ENCODE measurements around the gene CDKL5.
"Not testable (repeated sequence)": the region's sequence is repeated elsewhere in the genome, so short reads cannot be mapped to it uniquely, and the experiment has no call there.

The CDKL5 gene

GRCh38 chrX:18578546-18578945 lies 153.1 kb downstream of the CDKL5 start:
- Histone ChIP-seq H3K4ac (ENCODE audit: low read length) (no peak overlapping the region), H3K27ac (replicated peaks; ENCODE audit: low read length) (no peak overlapping the region), H3K14ac (ENCODE audit: low read length) (no peak overlapping the region), H3K4me3 (ENCODE audit: low read length in 2 of 2) (no peak overlapping the region), H3K36me3 (replicated peaks in 1 of 2; ENCODE audit: control insufficient read depth in 2 of 2, insufficient read depth in 2 of 2, low read length in 2 of 2) (no peaks in the 10 kb centered on the region), H3K23ac (ENCODE audit: low read depth, low read length, poor library complexity) (no peak overlapping the region), H4K91ac (ENCODE audit: low read depth, low read length, poor library complexity) (no peak overlapping the region), H2BK12ac (ENCODE audit: low read length) (no peak overlapping the region), H2AK5ac (ENCODE audit: low read depth, low read length) (no peak overlapping the region), H2BK15ac (ENCODE audit: low read length) (no peak overlapping the region), H3K4me2 (ENCODE audit: insufficient read depth, low read length, poor library complexity, severe bottlenecking) (no peak overlapping the region), H2BK120ac (ENCODE audit: low read depth, low read length) (no peak overlapping the region), H2BK5ac (ENCODE audit: low read length) (no peak overlapping the region), H4K8ac (ENCODE audit: low read depth, low read length) (no peak overlapping the region), H3K27me3 (ENCODE audit: control insufficient read depth in 3 of 3, insufficient read depth in 3 of 3, low read depth in 1 of 3, low read length in 3 of 3) (no peaks in the 10 kb centered on the region), H2AFZ (ENCODE audit: low read length) (no peak overlapping the region), H3K18ac (ENCODE audit: low read length) (no peak overlapping the region), H3K79me1 (ENCODE audit: low read depth, low read length) (no peaks in the 10 kb centered on the region), H3K9ac (ENCODE audit: low read depth, low read length, poor library complexity) (no peak overlapping the region), H3K9me3 (replicated peaks in 1 of 2; ENCODE audit: control insufficient read depth in 2 of 2, insufficient read depth in 1 of 2, low read depth in 1 of 2, low read length in 2 of 2) (no peaks in the 10 kb centered on the region), H3K4me1 (ENCODE audit: control insufficient read depth in 2 of 2, insufficient read depth in 1 of 2, low read depth in 1 of 2, low read length in 2 of 2) (no peaks in the 10 kb centered on the region)
- WGBS, 2 donors (ENCODE audit: extremely low coverage in 2 of 2, insufficient read length in 2 of 2, insufficient replicate concordance in 1 of 2), result no CpG with 5 or more reads among the region's 2 CpGs
- DNase-seq (ENCODE audit: low spot score), result no peak

- no peak for DNase-seq (ENCODE audit: low spot score)
- Histone ChIP-seq H3K4me2 (ENCODE audit: insufficient read depth, low read length, poor library complexity, severe bottlenecking) (no peak overlapping the region), H3K9ac (ENCODE audit: low read depth, low read length, poor library complexity) (no peak overlapping the region), H3K4me3 (ENCODE audit: low read length in 2 of 2) (no peak overlapping the region), H4K8ac (ENCODE audit: low read depth, low read length) (no peak overlapping the region), H3K14ac (ENCODE audit: low read length) (no peak overlapping the region), H2BK5ac (ENCODE audit: low read length) (no peak overlapping the region), H3K9me3 (replicated peaks in 1 of 2; ENCODE audit: control insufficient read depth in 2 of 2, insufficient read depth in 1 of 2, low read depth in 1 of 2, low read length in 2 of 2) (no peaks in the 10 kb centered on the region), H2BK120ac (ENCODE audit: low read depth, low read length) (no peak overlapping the region), H2BK12ac (ENCODE audit: low read length) (no peak overlapping the region), H3K18ac (ENCODE audit: low read length) (no peak overlapping the region), H3K4me1 (ENCODE audit: control insufficient read depth in 2 of 2, insufficient read depth in 1 of 2, low read depth in 1 of 2, low read length in 2 of 2) (no peaks in the 10 kb centered on the region), H3K36me3 (replicated peaks in 1 of 2; ENCODE audit: control insufficient read depth in 2 of 2, insufficient read depth in 2 of 2, low read length in 2 of 2) (no peaks in the 10 kb centered on the region), H3K4ac (ENCODE audit: low read length) (no peak overlapping the region), H3K79me1 (ENCODE audit: low read depth, low read length) (no peaks in the 10 kb centered on the region), H3K27me3 (ENCODE audit: control insufficient read depth in 3 of 3, insufficient read depth in 3 of 3, low read depth in 1 of 3, low read length in 3 of 3) (no peaks in the 10 kb centered on the region), H2BK15ac (ENCODE audit: low read length) (no peak overlapping the region), H3K27ac (replicated peaks; ENCODE audit: low read length) (no peak overlapping the region), H2AFZ (ENCODE audit: low read length) (no peak overlapping the region), H2AK5ac (ENCODE audit: low read depth, low read length) (no peak overlapping the region), H4K91ac (ENCODE audit: low read depth, low read length, poor library complexity) (no peak overlapping the region), H3K23ac (ENCODE audit: low read depth, low read length, poor library complexity) (no peak overlapping the region)
- WGBS, 2 donors (ENCODE audit: extremely low coverage in 2 of 2, insufficient read length in 2 of 2, insufficient replicate concordance in 1 of 2), result no CpG with 5 or more reads among the region's 2 CpGs
These were observed 154.1 kb downstream of the CDKL5 start for GRCh38 chrX:18579495-18579894.

GRCh38 chrX:18582910-18583493 lies 157.6 kb downstream of the CDKL5 start:
- Histone ChIP-seq H3K79me1 (ENCODE audit: low read depth, low read length) (no peaks in the 10 kb centered on the region), H3K4ac (ENCODE audit: low read length) (no peak overlapping the region), H2BK5ac (ENCODE audit: low read length) (no peak overlapping the region), H2BK12ac (ENCODE audit: low read length) (no peak overlapping the region), H3K27ac (replicated peaks; ENCODE audit: low read length) (no peak overlapping the region), H3K36me3 (replicated peaks in 1 of 2; ENCODE audit: control insufficient read depth in 2 of 2, insufficient read depth in 2 of 2, low read length in 2 of 2) (no peaks in the 10 kb centered on the region), H3K14ac (ENCODE audit: low read length) (no peak overlapping the region), H2AK5ac (ENCODE audit: low read depth, low read length) (no peak overlapping the region), H3K4me3 (ENCODE audit: low read length in 2 of 2) (no peak overlapping the region), H3K9ac (ENCODE audit: low read depth, low read length, poor library complexity) (no peak overlapping the region), H2AFZ (ENCODE audit: low read length) (no peak overlapping the region), H4K91ac (ENCODE audit: low read depth, low read length, poor library complexity) (no peak overlapping the region), H2BK15ac (ENCODE audit: low read length) (no peak overlapping the region), H3K4me1 (ENCODE audit: control insufficient read depth in 2 of 2, insufficient read depth in 1 of 2, low read depth in 1 of 2, low read length in 2 of 2) (no peaks in the 10 kb centered on the region), H3K18ac (ENCODE audit: low read length) (no peak overlapping the region), H3K27me3 (ENCODE audit: control insufficient read depth in 3 of 3, insufficient read depth in 3 of 3, low read depth in 1 of 3, low read length in 3 of 3) (no peaks in the 10 kb centered on the region), H4K8ac (ENCODE audit: low read depth, low read length) (no peak overlapping the region), H3K9me3 (replicated peaks in 1 of 2; ENCODE audit: control insufficient read depth in 2 of 2, insufficient read depth in 1 of 2, low read depth in 1 of 2, low read length in 2 of 2) (no peaks in the 10 kb centered on the region), H2BK120ac (ENCODE audit: low read depth, low read length) (no peak overlapping the region), H3K23ac (ENCODE audit: low read depth, low read length, poor library complexity) (no peak overlapping the region), H3K4me2 (ENCODE audit: insufficient read depth, low read length, poor library complexity, severe bottlenecking) (no peak overlapping the region)
- DNase-seq (ENCODE audit: low spot score), result no peak
- no CpG with 5 or more reads among the region's 6 CpGs for WGBS, 2 donors (ENCODE audit: extremely low coverage in 2 of 2, insufficient read length in 2 of 2, insufficient replicate concordance in 1 of 2)

GRCh38 chrX:18589292-18589691 lies 163.9 kb downstream of the CDKL5 start:
- H2BK15ac ChIP-seq (ENCODE audit: low read length); H3K79me1 ChIP-seq (ENCODE audit: low read depth, low read length); H4K8ac ChIP-seq (ENCODE audit: low read depth, low read length); H3K23ac ChIP-seq (ENCODE audit: low read depth, low read length, poor library complexity); H4K91ac ChIP-seq (ENCODE audit: low read depth, low read length, poor library complexity); H3K4ac ChIP-seq (ENCODE audit: low read length); H3K27me3 ChIP-seq (ENCODE audit: control insufficient read depth in 3 of 3, insufficient read depth in 3 of 3, low read depth in 1 of 3, low read length in 3 of 3); H3K4me1 ChIP-seq (ENCODE audit: control insufficient read depth in 2 of 2, insufficient read depth in 1 of 2, low read depth in 1 of 2, low read length in 2 of 2); H3K14ac ChIP-seq (ENCODE audit: low read length); H3K4me3 ChIP-seq (ENCODE audit: low read length in 2 of 2); H3K27ac ChIP-seq (replicated peaks; ENCODE audit: low read length); H2BK120ac ChIP-seq (ENCODE audit: low read depth, low read length); H2AFZ ChIP-seq (ENCODE audit: low read length); H2AK5ac ChIP-seq (ENCODE audit: low read depth, low read length); H3K9me3 ChIP-seq (replicated peaks in 1 of 2; ENCODE audit: control insufficient read depth in 2 of 2, insufficient read depth in 1 of 2, low read depth in 1 of 2, low read length in 2 of 2); H3K4me2 ChIP-seq (ENCODE audit: insufficient read depth, low read length, poor library complexity, severe bottlenecking); H3K9ac ChIP-seq (ENCODE audit: low read depth, low read length, poor library complexity); DNase-seq (ENCODE audit: low spot score); H3K36me3 ChIP-seq (replicated peaks in 1 of 2; ENCODE audit: control insufficient read depth in 2 of 2, insufficient read depth in 2 of 2, low read length in 2 of 2); H2BK5ac ChIP-seq (ENCODE audit: low read length); H2BK12ac ChIP-seq (ENCODE audit: low read length); H3K18ac ChIP-seq (ENCODE audit: low read length): not testable (repeated sequence)
- WGBS, 2 donors (ENCODE audit: extremely low coverage in 2 of 2, insufficient read length in 2 of 2, insufficient replicate concordance in 1 of 2), result no CpG with 5 or more reads among the region's 1 CpG
